Brain pericyte (primary cell): ENCODE results near the gene PAX9.

ENCODE experiments used
- DNase-seq: peaks from one replicate; pipeline ENCODE4 v3.0.0-alpha.2; 2012; ENCODE audit warnings: low read depth, low spot score

Gene PAX9

DNA sequence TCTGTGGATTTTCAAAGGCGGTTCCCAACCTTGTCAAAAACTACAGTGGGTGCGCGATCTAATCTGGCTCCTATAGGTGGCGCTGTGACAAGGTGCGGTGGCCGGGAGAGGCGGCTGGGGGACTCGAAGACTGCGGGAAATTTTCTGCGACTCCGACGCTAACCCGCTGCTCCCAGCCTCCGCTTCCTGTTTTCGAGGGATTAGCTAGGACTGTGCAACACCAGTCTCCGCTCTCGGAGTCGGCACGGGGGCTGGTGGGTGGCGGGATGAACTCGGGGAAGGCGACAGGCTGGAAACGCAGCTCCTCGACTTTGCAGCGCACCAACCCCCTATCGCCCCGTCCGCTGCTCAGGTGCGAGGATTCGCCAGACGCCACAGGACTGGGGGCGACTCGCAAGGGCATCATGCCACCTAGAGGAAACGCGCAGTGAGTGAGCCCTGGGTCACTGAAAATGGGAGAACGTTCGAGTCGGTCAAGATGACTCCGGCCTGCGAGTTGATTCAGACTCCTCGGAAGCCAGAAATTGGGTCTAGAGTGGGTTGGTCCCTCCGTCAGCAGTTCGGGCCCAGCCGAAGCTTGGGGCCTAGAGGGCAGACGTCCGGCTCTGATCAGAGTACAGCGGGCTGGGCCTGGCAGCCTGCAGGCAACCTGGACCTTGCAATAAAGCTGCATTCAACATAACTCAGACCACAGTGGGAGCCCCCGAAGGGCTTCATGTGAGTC lies 5.5 kb upstream of the PAX9 start:
- no peak for DNase-seq

DNA sequence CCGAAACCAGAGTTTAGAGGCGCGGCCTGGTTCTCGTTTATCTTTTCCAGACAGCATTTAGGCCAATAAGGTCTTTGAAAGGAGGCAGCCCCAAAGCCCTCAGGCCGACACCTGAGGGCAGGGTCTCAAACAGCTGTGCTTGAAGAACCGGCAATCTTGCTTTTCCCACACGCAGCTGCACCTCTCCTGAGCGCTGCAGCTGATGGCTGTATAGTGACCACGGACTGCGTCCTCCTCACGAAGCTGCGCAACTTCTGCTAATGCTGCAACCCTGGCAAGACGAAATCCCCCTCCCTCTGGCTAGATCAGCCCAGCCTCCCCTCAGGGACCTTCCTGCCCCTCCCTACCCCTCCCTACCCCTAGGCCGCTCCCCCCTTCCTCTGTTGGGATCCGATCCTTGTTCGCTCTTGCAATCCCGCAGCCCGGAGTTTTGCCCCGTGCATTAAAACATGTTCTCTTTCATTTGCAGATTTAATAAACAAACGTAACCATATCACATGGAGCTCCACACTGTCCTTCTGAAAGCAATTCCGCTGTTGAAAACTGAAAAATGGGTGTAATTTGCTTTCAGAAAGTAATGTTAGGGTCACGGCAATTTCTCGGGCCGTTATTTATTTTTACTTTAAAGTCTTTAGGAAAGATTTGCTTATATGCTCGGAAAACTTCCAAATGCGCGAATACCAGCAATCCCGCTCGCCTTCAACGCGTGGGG lies 4.8 kb upstream of the PAX9 start:
- DNase-seq: no peak

- DNase-seq: no peak
Measured at GRCh38 chr14:36657399-36658122, 4.1 kb upstream of the PAX9 start.

- no peak for DNase-seq
Measured at GRCh38 chr14:36658123-36659009, 3.3 kb upstream of the PAX9 start.

- no peak for DNase-seq
Measured at GRCh38 chr14:36659010-36659821, 2.4 kb upstream of the PAX9 start.

- no peak for DNase-seq
Measured at GRCh38 chr14:36659822-36660735, 1.6 kb upstream of the PAX9 start.

DNA sequence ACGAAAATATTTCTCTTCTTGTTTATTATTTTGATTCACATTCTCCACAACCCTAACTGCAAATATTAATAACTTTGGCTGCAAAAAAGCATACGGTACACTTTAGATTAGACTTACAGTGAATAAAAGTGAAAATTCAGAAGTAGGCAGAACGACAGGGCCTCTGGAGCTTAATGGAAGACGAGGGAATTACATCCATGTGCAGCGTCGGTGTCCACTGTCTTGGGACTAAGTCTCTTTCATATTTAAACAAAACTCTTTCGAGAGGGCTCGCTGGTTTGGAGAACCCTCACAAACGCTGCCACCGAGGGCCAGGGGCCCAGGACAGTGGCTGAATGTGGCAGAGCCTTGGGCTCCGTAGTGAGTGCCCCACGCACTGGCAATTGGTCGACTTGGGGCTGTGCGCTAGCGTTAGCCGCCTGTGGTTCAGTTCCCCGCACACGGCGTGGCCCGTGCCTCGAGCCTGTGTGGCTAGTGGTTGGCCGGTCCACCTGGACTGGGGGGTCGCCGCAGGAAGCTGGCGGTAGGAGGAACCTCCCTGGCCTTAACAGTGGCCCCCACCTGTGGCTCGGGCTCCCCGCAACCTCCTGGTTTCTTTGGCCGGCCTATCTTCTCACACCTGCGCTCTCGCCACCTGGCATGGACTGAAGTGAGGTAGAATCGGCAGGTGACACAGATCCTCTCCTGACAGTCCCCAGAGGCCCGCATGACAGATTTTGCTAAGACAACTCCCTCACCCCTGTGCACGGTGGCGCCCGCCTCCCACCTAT lies 739 bp upstream of the PAX9 start:
- no peak for DNase-seq

- no peak for DNase-seq
Measured at GRCh38 chr14:36662258-36662542, 540 bp downstream of the PAX9 start.

- no peak for DNase-seq
Measured at GRCh38 chr14:36662543-36663403, 1.1 kb downstream of the PAX9 start.

- DNase-seq: no peak
Measured at GRCh38 chr14:36663404-36664321, 2.0 kb downstream of the PAX9 start.

GRCh38 chr14:36664322-36665193 lies 2.9 kb downstream of the PAX9 start:
- DNase-seq: no peak

DNA sequence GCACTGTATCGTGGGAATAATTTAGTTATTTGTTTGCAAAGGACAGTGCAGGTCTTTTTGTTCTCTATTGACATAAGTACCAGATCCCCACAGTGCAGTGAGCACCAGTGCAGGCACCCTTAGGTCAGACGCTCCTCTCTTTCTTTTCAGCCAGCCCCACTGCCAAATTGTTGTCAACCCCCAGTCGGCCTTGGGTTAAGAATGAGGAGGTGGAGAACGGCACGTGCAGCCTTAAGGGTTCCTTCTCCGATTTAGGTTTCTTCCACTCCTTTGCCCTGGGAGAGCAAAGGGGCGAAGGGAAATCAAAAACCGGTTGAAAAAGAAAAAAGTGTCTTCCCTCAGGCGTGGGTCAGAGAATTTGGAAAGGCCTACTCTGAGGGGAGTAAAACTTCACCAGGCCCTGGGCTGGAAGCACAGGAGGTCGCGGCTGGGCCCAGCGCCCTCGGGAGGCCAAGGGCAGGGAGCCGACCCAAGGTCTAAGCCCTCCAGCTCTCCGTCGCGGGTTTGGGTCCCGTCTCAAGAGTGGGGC lies 4.3 kb downstream of the PAX9 start:
- no peak for DNase-seq

- no peak for DNase-seq
Measured at GRCh38 chr14:36666416-36667206, 5.0 kb downstream of the PAX9 start.

DNA sequence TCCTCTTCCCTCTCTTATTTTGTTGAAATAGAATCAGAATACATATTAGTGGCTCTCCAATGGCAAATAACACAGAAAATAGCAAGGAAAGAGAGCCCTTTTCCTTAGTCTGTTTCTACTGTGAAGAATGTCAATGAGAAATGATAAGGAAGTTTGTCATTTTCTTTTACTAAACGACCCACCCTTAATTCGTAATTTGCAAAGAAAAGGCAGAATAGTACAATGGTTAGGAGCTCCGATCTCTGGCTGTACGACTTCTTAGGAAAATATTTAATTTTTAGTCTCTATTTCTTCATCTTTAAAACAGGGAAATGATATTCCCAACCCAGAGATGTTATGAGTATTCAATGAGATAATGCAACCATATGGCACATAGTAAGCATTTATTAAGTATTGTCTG lies 6.0 kb downstream of the PAX9 start:
- no peak for DNase-seq

DNA sequence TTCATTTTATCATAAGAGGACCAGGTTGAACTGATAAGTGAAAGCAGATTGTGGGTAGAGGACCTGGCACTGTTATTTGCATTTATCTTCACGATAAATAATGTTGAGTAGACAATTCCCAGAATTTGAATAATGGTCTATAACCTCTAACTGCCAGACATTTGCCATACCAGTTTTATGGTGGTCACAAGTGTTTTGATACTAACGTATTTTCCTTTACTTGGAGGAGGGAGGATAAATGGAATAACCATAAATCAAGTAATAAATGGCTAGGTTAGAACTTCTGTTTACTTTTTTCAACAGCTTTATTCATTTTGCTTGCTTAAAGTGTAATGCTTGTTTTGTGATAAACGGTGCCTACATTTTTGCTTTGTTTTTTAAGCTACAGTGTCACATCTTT lies 9.5 kb downstream of the PAX9 start:
- DNase-seq: no peak
